Subcutaneous adipose tissue (tissue), 4 donors: ENCODE measurements around the gene TTC12. TPM values are rescaled to one million over a fixed set of nuclear protein-coding genes. Genes with fewer than 3 reads are reported as not detected.

Experiments
- total RNA-seq, 4 donors: library from RNA; depleted of rRNA; stranded (reverse); fragments of >200 nt; gene quantifications; one replicate each; pipeline ENCODE4 v1.1.0, GENCODE V29; 2016
- TF ChIP-seq, protein P1 (sequence below): fragments of 450-650 bp; IDR thresholded peaks from one replicate; pipeline ENCODE4 v1.5.1; 2016; ENCODE audit warnings: low read depth, mild to moderate bottlenecking, control low read depth, antibody characterized with exemption, moderate library complexity

TTC12 gene
- total RNA-seq, 4 donors from 2014 or later = 10.6 to 17.7 (median 12.2) TPM

DNA sequence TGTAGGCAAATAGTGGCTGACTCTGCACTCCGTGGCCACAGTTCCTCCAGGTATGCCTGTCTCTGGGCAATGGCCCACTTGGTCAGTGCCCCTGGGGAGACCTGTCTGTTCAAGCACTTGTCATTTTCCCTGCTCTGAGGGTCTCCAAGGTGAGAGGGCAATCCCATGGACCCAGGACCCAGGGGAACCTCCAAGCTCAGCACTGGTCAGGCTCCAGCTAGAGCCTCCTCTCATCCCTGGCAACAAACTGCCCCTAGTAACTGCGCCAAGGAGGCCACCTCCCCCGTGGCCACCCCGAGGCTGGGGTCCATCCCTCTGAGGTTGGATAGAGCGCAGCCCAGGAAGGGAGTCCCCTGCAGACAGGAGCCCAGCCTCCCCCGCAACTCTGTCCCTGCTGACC is 72.5 kb downstream of the TTC12 start:
- TF ChIP-seq, protein P1, sequence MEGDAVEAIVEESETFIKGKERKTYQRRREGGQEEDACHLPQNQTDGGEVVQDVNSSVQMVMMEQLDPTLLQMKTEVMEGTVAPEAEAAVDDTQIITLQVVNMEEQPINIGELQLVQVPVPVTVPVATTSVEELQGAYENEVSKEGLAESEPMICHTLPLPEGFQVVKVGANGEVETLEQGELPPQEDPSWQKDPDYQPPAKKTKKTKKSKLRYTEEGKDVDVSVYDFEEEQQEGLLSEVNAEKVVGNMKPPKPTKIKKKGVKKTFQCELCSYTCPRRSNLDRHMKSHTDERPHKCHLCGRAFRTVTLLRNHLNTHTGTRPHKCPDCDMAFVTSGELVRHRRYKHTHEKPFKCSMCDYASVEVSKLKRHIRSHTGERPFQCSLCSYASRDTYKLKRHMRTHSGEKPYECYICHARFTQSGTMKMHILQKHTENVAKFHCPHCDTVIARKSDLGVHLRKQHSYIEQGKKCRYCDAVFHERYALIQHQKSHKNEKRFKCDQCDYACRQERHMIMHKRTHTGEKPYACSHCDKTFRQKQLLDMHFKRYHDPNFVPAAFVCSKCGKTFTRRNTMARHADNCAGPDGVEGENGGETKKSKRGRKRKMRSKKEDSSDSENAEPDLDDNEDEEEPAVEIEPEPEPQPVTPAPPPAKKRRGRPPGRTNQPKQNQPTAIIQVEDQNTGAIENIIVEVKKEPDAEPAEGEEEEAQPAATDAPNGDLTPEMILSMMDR = no peak

DNA sequence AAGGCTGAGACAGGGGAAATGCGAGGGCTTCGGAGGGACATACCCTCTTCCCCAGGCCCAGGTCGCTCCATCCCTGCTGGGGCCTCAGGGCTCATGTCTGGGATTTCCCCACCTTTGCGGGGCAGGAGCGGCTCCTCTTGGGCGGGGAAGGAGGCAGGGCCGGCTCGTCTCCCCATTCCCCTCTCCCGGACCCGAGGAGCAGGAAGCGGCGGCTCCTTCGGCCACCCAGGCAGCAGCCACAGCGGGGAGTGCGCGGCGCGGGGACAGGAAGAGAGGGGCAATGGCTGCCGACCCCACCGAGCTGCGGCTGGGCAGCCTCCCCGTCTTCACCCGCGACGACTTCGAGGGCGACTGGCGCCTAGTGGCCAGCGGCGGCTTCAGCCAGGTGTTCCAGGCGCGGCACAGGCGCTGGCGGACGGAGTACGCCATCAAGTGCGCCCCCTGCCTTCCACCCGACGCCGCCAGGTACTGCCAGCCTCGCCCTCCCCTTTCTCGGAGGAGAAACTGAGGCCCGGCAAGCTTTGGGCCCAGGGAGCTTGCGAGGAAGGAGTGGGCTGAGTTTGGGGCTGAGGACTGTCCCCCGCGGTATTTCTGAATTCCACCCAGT is 73.3 kb downstream of the TTC12 start, which contains the start of gene ANKK1:
TSS of gene ANKK1 (plus strand) at position 175 of the 607 bp plus-strand sequence. CDS start at position 281, 106 bp downstream.
- TF ChIP-seq, protein P1 = no peak

DNA sequence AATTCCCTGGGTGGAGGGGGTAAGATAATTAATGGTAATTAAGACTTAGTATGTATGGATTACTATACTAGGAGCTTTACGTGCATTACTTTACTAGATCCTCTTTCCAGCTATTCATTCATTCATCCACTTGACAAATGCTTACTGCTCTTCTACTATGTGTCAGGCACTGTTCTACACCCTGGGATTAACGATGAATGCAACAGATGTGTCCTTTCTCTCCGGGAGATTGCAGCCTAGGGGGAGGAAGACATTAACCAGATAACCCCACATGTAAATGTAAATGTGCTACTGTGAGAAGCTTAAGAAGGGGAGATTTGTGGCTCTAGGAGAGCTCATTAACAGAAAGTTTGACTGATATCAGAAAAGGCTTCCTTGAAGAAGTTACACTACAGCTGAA is 74.9 kb downstream of the TTC12 start:
- TF ChIP-seq, protein P1 = no peak

DNA sequence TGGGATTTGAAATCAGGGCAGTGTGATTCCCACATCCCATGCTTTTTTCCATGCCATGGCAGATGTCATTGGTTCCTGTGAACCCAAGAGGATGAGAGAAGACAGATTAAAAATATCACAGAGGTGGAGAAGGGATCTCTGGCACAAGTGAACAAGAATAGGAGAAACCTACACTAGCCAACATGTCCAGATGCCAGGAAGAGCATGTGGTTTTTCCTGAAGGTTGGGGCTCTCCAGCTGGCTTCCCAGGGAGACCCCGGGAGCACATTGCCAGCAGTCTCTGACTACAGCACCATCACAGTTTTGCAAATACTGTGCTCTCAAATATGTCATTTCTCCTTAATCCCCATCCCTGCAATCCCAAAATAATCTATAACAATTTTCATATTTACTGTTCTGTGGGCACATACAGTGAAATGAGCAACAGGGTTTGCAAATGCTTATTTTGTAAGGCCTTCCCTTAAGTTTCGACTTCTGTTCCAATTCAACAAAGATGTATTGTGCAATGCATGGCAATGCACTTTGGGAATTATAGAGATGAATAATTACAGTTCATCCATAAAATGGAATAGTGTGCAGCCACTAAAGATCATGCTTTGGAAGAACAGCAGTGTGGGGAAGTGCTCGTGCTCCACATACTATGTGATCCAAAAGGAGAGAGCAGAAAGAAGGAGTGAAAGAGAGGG is 78.0 kb downstream of the TTC12 start:
- TF ChIP-seq, protein P1 = no peak

DNA sequence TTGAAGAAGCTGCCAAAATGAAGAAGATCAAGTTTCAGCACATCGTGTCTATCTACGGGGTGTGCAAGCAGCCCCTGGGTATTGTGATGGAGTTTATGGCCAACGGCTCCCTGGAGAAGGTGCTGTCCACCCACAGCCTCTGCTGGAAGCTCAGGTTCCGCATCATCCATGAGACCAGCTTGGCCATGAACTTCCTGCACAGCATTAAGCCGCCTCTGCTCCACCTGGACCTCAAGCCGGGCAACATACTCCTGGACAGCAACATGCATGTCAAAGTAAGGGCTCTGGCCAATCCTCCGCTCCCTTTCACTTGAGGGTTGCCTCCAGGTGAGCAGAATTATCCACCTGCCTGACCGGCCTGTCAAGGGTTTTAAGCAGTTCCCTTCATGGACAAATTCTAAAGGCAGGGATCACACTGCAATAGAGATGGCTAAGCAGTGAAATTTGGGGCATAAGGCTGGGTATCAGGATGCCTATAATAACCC is 79.2 kb downstream of the TTC12 start:
- TF ChIP-seq, protein P1 = no peak

DNA sequence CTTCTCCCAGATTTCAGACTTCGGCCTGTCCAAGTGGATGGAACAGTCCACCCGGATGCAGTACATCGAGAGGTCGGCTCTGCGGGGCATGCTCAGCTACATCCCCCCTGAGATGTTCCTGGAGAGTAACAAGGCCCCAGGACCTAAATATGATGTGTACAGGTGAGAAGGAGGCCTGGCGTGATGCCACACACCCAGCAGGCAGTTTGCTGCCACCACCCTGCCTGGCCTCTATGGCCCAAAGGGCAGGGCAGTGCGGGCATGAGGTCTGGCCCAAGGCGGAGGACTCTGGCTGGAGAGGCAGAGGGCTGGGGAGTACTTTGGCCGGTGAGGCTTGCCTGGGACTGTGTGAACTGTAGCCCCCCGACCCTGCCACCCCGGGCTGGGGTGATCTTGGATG is 80.5 kb downstream of the TTC12 start:
- TF ChIP-seq, protein P1 = no peak

DNA sequence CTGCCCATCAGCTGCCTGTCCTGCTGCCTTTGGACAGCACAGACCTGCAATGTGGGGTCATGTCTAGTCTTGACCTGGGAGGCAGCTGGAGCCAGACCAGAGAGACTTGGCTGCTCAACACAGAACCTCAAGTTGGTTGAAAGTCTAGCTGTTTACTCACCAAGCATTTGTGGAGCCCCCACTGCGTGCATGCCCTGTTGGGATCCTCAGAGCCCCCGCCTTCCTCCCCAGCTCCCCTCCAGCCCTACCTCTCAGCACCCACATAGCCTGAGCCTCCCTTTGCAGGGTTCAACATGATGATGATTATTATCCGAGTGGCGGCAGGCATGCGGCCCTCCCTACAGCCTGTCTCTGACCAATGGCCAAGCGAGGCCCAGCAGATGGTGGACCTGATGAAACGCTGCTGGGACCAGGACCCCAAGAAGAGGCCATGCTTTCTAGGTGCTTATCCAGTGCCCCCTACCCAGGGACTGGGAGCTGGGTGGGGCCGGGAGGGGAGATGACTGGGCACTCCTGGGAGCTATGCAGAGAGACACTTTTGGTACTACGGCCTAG is 81.5 kb downstream of the TTC12 start:
- TF ChIP-seq, protein P1 = no peak
